ENCODE results near the gene FOXD4L6. TPM values are rescaled to one million over a fixed set of nuclear protein-coding genes. Genes with fewer than 3 reads are reported as not detected.
"Not testable (repeated sequence)": the region's sequence is repeated elsewhere in the genome, so short reads cannot be mapped to it uniquely, and the experiment has no call there.

Gene FOXD4L6
- total and polyA plus RNA-seq, 2 donors (not counting 3 experiments of a cell fraction or from before 2014, with no cell fraction given), result 0.35 TPM; not detected in 1

DNA sequence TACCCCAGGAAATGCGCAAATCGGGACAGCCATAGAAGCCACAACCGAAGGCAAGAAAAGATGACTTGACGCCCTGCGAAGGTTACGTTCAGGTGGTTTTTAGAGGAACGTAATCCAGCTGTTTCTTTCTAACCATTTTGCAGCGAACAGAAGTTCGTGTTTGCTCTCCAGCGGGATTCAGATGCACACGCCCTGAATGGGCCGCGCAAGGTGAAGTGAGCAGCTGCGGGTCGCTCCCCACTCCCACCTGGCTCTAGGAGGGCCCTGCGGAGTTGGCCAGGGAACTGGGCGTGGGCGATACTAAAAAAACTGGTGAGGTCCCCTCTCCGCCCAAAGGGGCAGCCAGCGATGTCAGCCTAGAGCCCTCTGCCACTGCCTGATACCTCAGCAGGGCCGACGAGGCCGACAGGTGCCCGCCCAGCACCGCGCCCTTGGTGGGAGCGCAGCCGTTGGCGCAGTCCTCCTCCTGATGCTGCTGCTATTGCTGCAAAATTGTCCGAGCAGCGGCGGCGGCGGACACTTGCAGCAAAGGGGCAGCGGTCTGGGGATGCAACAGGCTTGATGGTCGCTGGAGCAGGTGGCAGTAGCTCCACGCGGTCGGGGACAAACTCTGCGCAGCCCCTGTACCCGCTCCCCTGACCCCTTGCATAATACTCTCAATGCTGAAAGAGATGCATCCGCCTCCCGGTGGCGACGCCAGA, 1.6 kb downstream of the FOXD4L6 start:
- H3K9ac ChIP-seq (replicated peaks; ENCODE audit: extremely low read depth, insufficient read depth, low read length); BruUV-seq (replicated peaks); H3K27me3 ChIP-seq (ENCODE audit: control insufficient read depth in 2 of 2, insufficient read depth in 2 of 2, low read length in 2 of 2); DNase-seq (ENCODE audit: low read depth, low spot score); H3K36me3 ChIP-seq (ENCODE audit: control insufficient read depth in 2 of 2, extremely low read depth in 1 of 2, insufficient read depth in 2 of 2, low read length in 2 of 2); intact Hi-C loops (cut with micrococcal nuclease); CTCF ChIA-PET; POLR2A ChIA-PET; H4K20me1 ChIP-seq (replicated peaks; ENCODE audit: control insufficient read depth, extremely low read depth, insufficient read depth, low read length); H3K4me3 ChIP-seq (replicated peaks in 1 of 3; ENCODE audit: insufficient read depth in 1 of 3, low read depth in 1 of 3, low read length in 3 of 3); H2AFZ ChIP-seq (ENCODE audit: low read depth, low read length); H3K9me3 ChIP-seq (replicated peaks; ENCODE audit: control insufficient read depth, insufficient read depth, low read length); H3K79me2 ChIP-seq (ENCODE audit: control insufficient read depth, insufficient read depth, low read length); H3K27ac ChIP-seq (ENCODE audit: insufficient read depth, low read depth, low read length); H3K4me2 ChIP-seq (ENCODE audit: insufficient read depth, low read length); FAIRE-seq; dilution Hi-C loops (cut with MboI; ENCODE audit: extremely low pct_ligation_motif_present, low sequenced_read_pairs); H3K4me1 ChIP-seq (ENCODE audit: control insufficient read depth, extremely low read depth, insufficient read depth, low read length); H3K9me1 ChIP-seq (replicated peaks; ENCODE audit: control insufficient read depth, extremely low read depth, insufficient read depth, low read length): not testable (repeated sequence)

DNA sequence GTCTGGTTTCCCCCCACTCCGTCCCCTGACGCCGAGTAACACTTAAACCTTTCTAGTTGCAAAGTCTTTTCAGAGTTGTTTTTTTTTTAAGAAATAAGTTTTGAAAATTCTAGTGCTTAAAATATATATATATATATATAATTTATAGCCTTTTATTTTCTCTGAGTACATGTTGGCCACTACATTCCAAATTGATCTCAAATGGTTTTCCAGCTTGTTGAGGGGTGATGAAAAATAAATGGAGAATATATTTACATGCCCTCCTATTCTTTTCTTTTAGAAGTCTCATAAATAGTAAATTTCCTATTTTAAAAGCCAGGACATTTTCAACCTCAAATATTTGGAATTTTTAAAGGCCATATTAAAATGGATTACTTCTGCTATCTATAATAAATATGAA, 2.5 kb downstream of the FOXD4L6 start:
- H3K36me3 ChIP-seq (ENCODE audit: control insufficient read depth in 2 of 2, extremely low read depth in 1 of 2, insufficient read depth in 2 of 2, low read length in 2 of 2); DNase-seq (ENCODE audit: low read depth, low spot score); H2AFZ ChIP-seq (ENCODE audit: low read depth, low read length); CTCF ChIA-PET; BruUV-seq (replicated peaks); FAIRE-seq; H3K9me1 ChIP-seq (replicated peaks; ENCODE audit: control insufficient read depth, extremely low read depth, insufficient read depth, low read length); H4K20me1 ChIP-seq (replicated peaks; ENCODE audit: control insufficient read depth, extremely low read depth, insufficient read depth, low read length); H3K9ac ChIP-seq (replicated peaks; ENCODE audit: extremely low read depth, insufficient read depth, low read length); intact Hi-C loops (cut with micrococcal nuclease); H3K27me3 ChIP-seq (ENCODE audit: control insufficient read depth in 2 of 2, insufficient read depth in 2 of 2, low read length in 2 of 2); H3K9me3 ChIP-seq (replicated peaks; ENCODE audit: control insufficient read depth, insufficient read depth, low read length); H3K4me3 ChIP-seq (replicated peaks in 1 of 3; ENCODE audit: insufficient read depth in 1 of 3, low read depth in 1 of 3, low read length in 3 of 3); H3K27ac ChIP-seq (ENCODE audit: insufficient read depth, low read depth, low read length); POLR2A ChIA-PET; dilution Hi-C loops (cut with MboI; ENCODE audit: extremely low pct_ligation_motif_present, low sequenced_read_pairs); H3K79me2 ChIP-seq (ENCODE audit: control insufficient read depth, insufficient read depth, low read length); H3K4me1 ChIP-seq (ENCODE audit: control insufficient read depth, extremely low read depth, insufficient read depth, low read length); H3K4me2 ChIP-seq (ENCODE audit: insufficient read depth, low read length): not testable (repeated sequence)

DNA sequence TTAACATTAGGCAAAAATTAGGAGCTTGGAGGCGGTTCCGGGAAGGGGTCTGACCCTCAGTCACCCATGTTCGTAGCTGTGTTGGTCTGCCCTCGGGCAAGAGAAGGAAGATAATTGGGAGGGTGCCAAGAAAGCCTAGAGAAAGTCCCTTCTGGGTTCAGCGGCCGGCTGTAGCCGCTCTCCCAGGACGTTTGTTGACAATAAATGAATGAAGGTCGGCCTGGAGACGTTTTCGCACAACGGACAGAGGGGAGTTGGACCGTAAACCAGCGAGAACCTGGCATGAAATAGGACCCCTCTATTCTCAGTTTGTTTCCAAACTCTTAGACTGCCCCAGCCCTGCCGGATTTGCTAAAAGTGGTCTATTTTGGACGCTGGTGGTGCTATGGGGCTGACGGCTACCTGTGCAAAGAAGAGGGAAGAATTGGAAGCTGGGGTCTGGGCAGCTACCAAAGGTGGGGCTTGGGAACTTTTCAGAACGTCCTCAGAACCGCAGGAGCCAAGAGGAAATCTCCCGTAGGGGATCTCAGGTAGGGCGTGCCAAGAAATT, 3.3 kb downstream of the FOXD4L6 start:
- H3K4me1 ChIP-seq (ENCODE audit: control insufficient read depth, extremely low read depth, insufficient read depth, low read length); H3K36me3 ChIP-seq (ENCODE audit: control insufficient read depth in 2 of 2, extremely low read depth in 1 of 2, insufficient read depth in 2 of 2, low read length in 2 of 2); H3K4me3 ChIP-seq (replicated peaks in 1 of 3; ENCODE audit: insufficient read depth in 1 of 3, low read depth in 1 of 3, low read length in 3 of 3); intact Hi-C loops (cut with micrococcal nuclease); dilution Hi-C loops (cut with MboI; ENCODE audit: extremely low pct_ligation_motif_present, low sequenced_read_pairs); H3K27ac ChIP-seq (ENCODE audit: insufficient read depth, low read depth, low read length); H3K4me2 ChIP-seq (ENCODE audit: insufficient read depth, low read length); H3K9me3 ChIP-seq (replicated peaks; ENCODE audit: control insufficient read depth, insufficient read depth, low read length); CTCF ChIA-PET; H3K9ac ChIP-seq (replicated peaks; ENCODE audit: extremely low read depth, insufficient read depth, low read length); H3K27me3 ChIP-seq (ENCODE audit: control insufficient read depth in 2 of 2, insufficient read depth in 2 of 2, low read length in 2 of 2); H3K79me2 ChIP-seq (ENCODE audit: control insufficient read depth, insufficient read depth, low read length); DNase-seq (ENCODE audit: low read depth, low spot score); H4K20me1 ChIP-seq (replicated peaks; ENCODE audit: control insufficient read depth, extremely low read depth, insufficient read depth, low read length); H3K9me1 ChIP-seq (replicated peaks; ENCODE audit: control insufficient read depth, extremely low read depth, insufficient read depth, low read length); BruUV-seq (replicated peaks); H2AFZ ChIP-seq (ENCODE audit: low read depth, low read length); POLR2A ChIA-PET; FAIRE-seq: not testable (repeated sequence)

DNA sequence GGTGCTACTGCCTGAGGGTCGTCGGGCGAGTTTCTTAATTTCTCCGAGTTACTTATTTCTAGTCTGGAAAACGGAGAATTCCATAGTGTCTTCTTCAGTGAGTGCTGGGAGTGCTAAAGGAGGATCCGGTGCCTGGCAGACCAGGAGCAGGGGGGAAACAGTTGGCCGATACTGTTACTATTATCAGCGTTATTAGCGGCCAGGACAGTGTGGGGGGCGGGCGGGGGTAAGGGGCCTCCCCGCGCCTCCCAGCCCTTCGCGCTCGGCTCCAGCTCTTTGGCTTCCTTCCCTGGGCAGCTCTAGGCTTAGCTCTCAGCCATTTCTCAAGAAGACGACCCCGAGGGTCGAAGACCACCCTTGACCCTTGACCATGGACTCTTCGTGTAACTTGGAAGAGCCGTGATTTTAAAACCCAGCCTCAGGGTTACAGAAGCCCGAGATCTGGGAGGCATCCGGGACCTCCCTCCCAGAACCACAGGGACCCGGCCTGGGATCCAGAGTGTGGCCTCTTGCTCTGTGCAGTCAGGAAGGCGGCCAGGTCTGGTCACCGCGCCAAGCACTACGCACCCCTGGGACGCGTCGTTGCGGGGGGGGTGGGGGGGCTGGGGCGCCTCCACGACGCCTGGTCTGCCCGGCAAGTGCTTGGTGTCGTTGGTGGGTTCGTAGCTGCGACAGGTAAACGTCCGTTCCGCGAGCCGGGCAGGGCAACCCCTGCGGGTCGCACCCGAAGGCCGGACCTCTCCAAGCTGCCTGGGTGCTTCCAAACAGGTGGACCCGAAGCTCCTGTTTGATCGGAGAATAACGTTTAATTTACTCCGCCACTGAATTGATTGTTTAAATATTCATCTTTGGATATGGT, 4.0 kb downstream of the FOXD4L6 start:
- H4K20me1 ChIP-seq (replicated peaks; ENCODE audit: control insufficient read depth, extremely low read depth, insufficient read depth, low read length); intact Hi-C loops (cut with micrococcal nuclease); H3K4me2 ChIP-seq (ENCODE audit: insufficient read depth, low read length); H3K27me3 ChIP-seq (ENCODE audit: control insufficient read depth in 2 of 2, insufficient read depth in 2 of 2, low read length in 2 of 2); H3K27ac ChIP-seq (ENCODE audit: insufficient read depth, low read depth, low read length); H3K4me3 ChIP-seq (replicated peaks in 1 of 3; ENCODE audit: insufficient read depth in 1 of 3, low read depth in 1 of 3, low read length in 3 of 3); H3K36me3 ChIP-seq (ENCODE audit: control insufficient read depth in 2 of 2, extremely low read depth in 1 of 2, insufficient read depth in 2 of 2, low read length in 2 of 2); H2AFZ ChIP-seq (ENCODE audit: low read depth, low read length); FAIRE-seq; H3K4me1 ChIP-seq (ENCODE audit: control insufficient read depth, extremely low read depth, insufficient read depth, low read length); DNase-seq (ENCODE audit: low read depth, low spot score); H3K9me1 ChIP-seq (replicated peaks; ENCODE audit: control insufficient read depth, extremely low read depth, insufficient read depth, low read length); H3K9ac ChIP-seq (replicated peaks; ENCODE audit: extremely low read depth, insufficient read depth, low read length); POLR2A ChIA-PET; CTCF ChIA-PET; H3K9me3 ChIP-seq (replicated peaks; ENCODE audit: control insufficient read depth, insufficient read depth, low read length); dilution Hi-C loops (cut with MboI; ENCODE audit: extremely low pct_ligation_motif_present, low sequenced_read_pairs); H3K79me2 ChIP-seq (ENCODE audit: control insufficient read depth, insufficient read depth, low read length); BruUV-seq (replicated peaks): not testable (repeated sequence)
